GM19240 (cell line): ENCODE results near the gene KCNC3.
"Not testable (repeated sequence)": the region's sequence is repeated elsewhere in the genome, so short reads cannot be mapped to it uniquely, and the experiment has no call there.

Experiments used
- DNase-seq: peaks from one replicate; pipeline ENCODE4 v3.0.0; 2011; ENCODE audit warnings: low spot score; ENCODE audit not compliant: insufficient read length

Gene KCNC3

GRCh38 chr19:50356691-50357177 is 27.6 kb upstream of the KCNC3 start:
- no peak for DNase-seq

DNA sequence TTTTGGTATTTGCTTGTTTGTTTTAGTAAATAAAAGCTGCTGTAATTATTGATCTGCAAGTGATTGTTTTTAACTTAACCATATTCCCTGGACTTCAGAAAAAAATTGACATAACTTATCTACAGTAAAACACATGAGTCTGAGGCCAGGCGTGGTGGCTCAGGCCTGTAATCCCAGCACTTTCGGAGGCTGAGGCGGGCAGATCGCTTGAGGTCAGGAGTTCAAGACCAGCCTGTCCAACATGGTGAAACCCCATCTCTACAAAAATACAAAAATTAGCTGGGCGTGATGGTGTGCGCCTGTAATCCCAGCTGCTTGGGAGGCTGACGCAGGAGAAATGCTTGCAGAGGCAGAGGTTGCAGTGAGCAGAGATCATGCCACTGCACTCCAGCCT is 24.3 kb upstream of the KCNC3 start:
- not testable (repeated sequence) for DNase-seq

GRCh38 chr19:50352242-50352641 is 23.1 kb upstream of the KCNC3 start:
- DNase-seq = no peak

GRCh38 chr19:50349277-50350057 is 20.3 kb upstream of the KCNC3 start:
- no peak for DNase-seq

GRCh38 chr19:50347089-50347581 is 18.0 kb upstream of the KCNC3 start:
- DNase-seq = not testable (repeated sequence)

GRCh38 chr19:50344661-50345318 is 15.6 kb upstream of the KCNC3 start:
- no peak for DNase-seq

DNA sequence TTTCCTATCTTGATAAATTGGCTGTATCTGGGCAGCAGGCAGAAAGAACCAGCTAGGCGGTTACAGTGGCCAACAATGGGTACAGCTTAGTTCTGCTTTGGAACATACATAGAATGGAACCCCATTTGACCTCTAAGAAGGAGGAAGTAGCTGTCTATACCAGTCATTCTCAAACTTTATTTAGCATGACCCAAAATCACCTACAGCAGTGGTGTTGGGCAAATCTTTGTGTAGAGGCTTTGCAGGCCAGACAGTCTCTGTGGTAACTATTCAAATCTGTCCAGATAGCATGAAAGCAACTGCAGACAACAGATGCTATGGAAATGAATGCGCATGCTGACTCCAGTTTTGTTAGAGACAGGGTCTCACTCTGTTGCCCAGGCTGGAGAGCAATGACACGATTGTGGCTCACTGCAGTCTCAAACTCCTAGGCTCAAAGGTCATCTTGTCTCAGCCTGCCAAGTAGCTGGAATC is 12.0 kb upstream of the KCNC3 start:
- no peak for DNase-seq

DNA sequence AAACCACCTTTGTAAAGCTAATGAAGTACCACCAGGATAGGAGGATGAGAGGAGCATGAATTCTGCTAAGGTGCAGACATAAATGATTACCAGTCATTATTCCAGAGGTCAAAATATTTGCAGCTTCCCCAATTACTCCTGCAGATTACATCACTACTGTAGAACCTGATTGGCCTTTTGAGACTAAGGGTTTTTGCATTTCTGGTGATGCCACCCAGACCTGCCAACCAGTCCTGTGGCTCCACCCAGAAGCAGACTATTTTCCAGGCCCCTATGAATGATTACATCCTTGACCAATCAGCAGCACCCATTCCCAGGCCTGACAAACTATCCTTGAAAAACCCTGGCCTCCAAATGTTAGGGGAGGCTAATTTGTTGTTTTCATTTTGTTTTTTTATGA is 11.2 kb upstream of the KCNC3 start:
- DNase-seq = no peak

DNA sequence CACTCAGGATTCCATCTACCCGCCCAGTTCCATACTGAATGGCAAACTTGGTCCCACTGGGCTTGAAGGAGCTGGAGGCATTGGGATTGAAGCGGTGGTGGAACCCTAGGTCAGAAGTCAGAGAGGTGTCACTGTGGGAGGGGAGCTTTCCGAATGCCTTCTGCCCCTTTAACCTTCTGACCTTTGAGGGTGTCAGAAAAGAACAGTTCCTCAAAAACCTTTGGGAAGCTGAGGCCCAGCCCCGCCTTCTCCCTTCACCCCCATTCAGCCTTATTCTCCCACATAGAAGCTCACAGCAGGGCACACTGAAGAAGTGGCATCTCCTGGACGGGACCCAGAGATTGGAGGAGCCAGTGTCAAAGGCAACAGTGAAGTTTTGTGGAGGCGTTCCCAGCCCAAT is 7.9 kb upstream of the KCNC3 start:
- not testable (repeated sequence) for DNase-seq

DNA sequence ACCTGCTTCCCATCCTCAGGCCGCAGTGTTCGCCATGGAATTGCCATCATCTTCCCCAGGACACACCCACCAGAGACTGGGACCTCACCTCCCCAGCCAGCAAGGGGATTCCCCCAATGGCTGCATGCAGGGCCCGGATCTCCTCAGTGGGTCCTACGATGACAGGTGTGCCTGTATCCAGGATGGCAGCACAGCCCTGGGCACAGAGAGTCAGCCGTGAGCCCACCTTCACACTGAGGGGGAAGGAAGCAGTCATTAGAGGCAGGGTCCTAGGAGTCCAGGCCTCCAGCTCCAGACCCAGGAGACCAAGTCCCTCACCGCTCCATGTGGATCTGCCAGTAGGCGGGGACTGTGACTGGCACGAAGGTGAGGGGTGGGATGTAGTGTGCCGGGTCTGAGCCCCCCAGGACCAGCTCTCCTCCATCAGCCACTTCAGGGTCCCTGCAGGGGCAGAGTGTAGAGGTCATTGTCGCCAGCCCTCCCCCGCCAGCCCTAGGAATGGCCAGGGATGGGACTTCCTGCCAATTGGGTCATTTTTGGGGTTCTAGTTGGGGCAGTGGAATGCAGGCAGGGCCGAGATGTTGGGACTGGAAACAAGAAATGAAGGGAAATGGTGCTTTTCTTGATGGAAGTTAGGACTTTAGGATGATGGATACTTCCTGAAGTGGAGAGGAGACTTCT is 5.7 kb upstream of the KCNC3 start:
- no peak for DNase-seq

DNA sequence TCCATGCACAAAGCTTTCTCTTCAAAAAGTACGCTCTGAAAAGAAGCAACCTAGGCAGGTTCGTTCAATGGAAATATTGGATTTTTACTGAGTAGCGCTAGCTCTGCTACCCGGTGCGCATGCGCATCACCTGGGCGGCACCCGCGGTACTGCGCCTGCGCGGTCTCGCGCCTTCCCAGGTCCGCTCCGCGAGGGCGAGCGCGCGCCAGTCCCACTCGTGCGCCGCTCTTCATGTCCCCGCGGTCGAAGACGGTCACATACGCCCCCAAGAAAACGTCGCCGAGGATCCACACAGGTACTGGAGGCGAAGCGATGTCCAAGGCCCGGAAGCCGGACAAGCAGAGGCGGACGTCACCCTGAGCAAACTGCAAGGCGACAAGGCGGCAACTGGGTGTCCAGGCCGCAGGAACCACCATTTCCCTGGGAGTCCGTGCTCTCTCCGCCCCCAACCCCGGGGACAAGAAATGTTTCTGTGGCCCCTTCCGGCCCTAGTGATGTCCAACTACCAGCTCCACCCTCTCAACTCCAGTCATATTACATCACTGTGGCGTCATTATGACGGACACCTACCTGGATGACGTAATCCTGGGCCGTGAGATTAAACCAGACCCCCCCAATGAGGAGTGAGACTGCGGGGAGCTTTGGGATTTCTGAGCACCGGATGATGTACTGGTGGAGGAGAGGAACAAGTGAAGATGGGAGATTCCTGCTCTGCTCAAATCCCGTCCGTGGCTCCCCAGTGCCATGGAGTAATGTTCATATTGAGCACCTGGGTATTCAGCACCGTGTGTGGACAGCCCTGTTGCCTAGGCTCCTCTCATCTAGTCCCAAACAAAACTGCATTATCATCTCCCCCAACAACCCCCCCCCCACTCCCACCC is 4.8 kb upstream of the KCNC3 start:
- no peak for DNase-seq

DNA sequence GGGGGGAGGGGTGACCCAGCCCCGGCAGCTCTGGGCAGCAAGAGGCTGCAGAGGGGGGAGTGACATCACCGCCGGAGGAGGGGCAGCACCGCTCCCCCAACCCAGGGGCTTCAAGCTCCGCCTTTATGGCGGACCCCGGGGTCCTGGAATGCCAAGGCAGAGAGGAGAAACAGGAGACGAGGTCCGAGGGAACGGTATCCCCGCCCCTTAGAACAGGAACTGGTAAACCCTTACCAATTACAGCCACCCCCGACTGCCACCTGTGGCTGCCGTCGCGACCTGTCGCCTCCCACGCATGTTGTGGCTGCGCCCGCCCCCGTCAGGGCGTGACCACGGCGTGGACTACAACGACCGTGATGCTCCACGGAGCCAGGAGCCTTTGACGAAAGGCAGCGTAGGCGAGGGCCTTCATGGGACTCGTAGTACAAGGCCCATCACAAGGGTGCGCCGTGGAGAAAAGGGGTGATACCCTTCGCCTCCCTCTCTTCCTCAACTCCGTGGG is 4.1 kb upstream of the KCNC3 start:
- no peak for DNase-seq

GRCh38 chr19:50332244-50333038 is 3.3 kb upstream of the KCNC3 start:
- no peak for DNase-seq

GRCh38 chr19:50331994-50332243 is 2.7 kb upstream of the KCNC3 start:
- DNase-seq = no peak

DNA sequence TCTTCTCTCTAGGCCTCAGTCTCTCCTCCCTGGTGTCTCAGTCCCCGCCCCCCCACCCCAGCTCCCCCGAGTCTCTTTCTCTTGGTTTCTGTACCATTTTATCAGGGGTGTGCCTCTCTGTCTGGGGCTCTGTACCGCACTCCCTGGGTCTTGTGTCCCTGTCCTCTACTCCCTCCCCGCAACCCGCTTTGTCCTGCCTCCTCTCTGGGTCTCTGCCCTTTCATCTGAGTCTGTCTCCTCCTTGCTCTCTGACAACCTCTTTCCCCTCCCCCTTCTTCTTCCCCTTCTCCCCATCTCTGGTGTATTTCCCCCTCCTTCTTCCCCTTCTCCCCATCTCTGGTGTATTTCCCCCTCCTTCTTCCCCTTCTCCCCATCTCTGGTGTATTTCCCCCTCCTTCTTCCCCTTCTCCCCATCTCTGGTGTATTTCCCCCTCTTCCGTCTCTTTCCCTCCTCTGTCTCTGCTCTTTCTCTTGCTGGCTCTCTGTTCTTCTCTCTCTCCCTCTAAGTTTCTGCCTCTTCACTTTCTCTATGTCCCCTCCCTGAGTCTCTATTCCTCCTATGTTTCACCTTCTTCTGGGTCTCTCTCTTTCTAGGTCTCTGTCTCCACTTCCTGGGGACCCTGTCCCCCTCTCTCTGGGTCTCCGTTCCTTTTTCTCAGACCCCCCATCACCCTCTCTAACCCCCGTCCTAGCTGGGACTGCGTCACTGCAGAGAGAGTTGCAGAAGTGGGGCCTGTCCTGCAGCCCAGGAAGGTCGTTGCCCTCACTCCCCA is 2.2 kb upstream of the KCNC3 start:
- DNase-seq = no peak

GRCh38 chr19:50330365-50331078 is 1.3 kb upstream of the KCNC3 start:
- no peak for DNase-seq

DNA sequence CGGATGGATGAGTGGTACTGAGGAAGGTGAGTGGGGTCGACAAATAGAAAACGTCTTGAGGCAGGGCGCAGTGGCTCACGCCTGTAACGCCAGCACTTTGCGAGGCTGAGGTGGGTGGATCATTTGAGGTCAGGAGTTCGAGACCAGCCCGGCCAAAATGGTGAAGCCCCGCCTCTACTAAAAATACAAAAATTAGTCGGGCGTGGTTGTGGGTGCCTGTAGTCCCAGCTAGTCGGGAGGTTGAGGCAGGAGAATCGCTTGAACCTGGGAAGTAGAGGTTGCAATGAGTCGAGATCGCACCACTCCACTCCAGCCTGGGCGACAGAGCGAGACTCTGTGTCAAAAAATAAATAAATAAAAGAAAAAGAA is 733 bp upstream of the KCNC3 start:
- not testable (repeated sequence) for DNase-seq

- DNase-seq = no peak
These were observed 368 bp downstream of the KCNC3 start for GRCh38 chr19:50328873-50329145.

DNA sequence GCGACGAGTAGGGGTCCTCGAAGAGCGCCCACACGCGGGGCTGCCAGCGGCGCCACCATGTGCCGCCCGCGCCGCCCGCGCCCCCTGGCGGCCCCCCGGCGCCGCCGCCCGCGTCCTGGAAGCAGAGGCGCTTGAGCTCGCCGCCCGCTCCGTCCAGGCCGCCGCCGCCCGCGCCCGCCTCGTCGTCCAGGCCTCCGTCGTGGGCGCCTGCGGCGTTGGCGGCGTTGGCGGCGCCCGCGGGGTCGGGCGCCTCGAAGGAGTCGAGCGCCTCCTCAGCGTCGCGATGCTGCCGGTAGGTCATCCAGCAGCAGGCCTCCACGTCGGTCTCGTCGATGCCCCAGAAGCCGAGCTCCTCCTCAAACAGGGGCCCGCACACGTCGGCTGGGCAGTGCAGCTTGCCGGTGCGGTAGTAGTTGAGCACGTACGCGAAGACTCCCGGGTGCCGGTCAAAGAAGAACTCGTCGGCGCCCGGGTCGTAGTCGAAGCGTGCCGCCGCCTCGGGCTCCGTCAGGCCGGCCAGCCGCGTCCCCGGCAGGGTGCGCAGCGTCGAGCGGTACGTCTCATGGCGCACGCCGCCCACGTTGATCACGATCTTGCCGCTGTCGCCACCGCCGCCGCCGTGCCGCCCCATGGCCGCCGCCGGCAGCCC is 829 bp downstream of the KCNC3 start:
- DNase-seq = no peak
